22Rv1 (cell line): ENCODE results near the gene MTREX.

Experiments used
- H3K27ac ChIP-seq: fragments of 450-650 bp; 2 replicates; pipeline ENCODE4 v1.5.1; 2017
- ZFX ChIP-seq: fragments of 450-650 bp; IDR thresholded peaks from 2 replicates; pipeline ENCODE4 v1.6.1; 2017; ENCODE audit warnings: antibody characterized with exemption, borderline replicate concordance
- TF ChIP-seq, protein P1 (sequence below): fragments of 450-650 bp; IDR thresholded peaks from 2 replicates; pipeline ENCODE4 v1.5.1; 2017; ENCODE audit warnings: mild to moderate bottlenecking

Gene MTREX

DNA sequence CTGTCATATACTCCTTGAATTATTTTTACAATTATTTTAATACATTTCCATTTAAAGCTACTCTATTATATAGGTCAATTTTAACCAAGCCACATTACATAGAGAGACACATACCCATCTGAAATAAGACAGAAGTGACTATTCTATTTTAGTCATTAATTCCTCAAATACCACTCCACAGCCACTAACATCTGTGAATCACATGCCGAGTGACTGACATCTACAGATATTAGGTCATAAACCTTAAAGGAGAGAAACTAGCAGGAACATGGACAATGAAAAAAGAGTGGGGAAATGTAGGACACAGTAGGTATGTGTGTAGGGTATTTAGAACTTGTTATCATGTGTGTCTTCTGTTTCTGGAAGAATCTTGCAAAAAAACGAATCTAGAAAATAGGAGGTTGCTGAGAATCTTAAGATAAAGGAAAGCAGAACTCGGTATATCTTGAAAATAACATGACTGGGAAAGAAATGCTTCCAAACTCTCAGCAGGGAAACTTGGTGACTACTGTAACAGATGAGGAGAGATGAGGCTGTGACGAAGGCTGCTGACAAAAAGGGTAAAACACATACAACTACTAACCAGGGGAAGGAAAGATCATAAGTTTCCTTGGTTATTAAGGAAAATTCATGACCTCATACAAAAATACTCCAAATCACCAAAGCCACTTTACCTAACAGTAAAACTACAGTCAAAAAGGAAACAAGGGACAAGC is 142.4 kb downstream of the MTREX start:
- TF ChIP-seq ZFX: no peak
- TF ChIP-seq, protein P1, sequence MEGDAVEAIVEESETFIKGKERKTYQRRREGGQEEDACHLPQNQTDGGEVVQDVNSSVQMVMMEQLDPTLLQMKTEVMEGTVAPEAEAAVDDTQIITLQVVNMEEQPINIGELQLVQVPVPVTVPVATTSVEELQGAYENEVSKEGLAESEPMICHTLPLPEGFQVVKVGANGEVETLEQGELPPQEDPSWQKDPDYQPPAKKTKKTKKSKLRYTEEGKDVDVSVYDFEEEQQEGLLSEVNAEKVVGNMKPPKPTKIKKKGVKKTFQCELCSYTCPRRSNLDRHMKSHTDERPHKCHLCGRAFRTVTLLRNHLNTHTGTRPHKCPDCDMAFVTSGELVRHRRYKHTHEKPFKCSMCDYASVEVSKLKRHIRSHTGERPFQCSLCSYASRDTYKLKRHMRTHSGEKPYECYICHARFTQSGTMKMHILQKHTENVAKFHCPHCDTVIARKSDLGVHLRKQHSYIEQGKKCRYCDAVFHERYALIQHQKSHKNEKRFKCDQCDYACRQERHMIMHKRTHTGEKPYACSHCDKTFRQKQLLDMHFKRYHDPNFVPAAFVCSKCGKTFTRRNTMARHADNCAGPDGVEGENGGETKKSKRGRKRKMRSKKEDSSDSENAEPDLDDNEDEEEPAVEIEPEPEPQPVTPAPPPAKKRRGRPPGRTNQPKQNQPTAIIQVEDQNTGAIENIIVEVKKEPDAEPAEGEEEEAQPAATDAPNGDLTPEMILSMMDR: no peak
- H3K27ac ChIP-seq: no peak overlapping the region

DNA sequence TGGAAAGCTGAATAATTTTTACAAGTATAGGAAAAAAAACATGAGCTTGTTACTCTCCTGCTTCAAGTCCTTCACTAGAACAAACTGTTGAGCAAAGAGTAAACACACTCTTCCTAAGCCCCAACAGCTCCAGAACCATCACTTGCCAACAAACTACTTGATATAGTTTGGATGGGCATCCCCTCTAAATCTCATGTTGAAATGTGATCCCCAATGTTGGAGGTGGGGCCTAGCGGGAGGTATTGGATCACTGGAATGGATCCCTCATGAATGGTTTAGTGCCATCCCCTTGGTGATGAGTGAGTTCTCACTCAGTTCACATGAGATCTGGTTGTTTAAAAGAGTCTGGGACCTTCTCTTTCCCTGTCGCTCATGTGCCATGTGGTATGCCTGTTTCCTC is 144.2 kb downstream of the MTREX start:
- TF ChIP-seq, protein P1: no peak
- no peak for TF ChIP-seq ZFX
- H3K27ac ChIP-seq: no peak overlapping the region

DNA sequence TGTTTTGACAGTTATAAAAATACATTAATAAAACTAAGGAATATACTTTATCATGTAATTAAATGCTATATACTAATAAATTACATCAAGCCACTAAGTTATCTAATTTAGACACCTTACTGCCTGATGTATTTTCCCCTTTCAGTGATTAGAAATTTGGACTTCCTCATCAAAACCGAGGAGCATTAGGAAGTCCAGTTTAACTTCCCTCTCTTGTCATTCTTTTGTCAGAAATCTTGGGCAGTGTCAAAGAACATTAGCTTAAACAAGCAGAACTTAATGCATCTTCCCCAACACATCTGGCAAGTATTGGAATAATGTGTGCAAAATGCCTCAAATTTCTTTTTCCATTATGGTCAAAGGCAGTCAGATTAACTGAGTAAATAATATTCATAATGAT is 145.4 kb downstream of the MTREX start:
- TF ChIP-seq ZFX: no peak
- TF ChIP-seq, protein P1: no peak
- H3K27ac ChIP-seq: no peak overlapping the region

DNA sequence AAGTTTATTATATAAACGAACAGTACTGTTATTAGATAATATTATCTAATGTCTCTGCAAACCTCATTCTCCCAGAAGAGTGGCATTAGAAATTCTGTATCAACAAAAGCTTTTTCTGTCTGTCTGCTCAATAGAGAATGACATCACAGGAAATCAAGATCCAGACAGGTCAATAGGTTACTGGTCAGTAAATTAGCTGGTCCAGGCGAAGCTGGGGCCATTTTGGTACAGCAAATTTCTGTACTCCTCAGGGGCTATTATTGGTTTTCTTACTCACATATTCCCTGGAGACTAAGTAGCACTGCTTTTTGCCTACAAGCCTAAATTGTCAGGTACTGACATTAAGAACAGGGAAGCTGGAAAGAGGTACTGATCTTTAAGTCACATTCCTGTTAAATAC is 146.5 kb downstream of the MTREX start:
- TF ChIP-seq, protein P1: no peak
- TF ChIP-seq ZFX: no peak
- H3K27ac ChIP-seq: no peak overlapping the region

DNA sequence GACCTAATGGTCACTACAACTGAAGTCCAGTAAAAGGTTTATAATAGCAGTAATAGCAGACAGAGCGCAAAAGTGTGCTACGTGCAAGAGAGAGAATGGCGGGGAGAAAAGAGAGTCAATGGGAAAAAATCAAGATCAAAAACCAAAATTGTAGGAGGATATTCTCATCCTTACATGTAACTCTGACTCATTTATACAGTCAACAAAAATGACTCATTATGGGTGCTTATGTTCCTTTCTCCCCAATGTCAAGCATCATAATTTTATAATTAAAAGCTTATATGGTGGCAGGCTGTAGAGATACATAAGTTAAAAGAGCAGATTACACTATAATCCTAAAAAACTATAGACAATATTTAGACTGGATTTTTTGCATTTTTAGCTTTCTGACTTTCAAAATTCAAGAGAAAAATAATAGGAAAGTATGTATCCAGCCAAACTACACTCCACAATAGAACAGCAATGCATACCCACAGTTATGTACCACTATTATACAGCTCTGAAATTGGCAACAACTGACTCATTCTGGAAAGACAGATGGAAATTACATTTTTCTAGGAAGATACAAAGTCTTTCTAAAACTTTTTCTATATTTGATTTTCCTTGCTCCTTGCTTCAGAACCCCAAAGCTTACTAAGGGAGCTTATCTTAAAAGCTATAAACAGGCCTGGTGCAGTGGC is 148.6 kb downstream of the MTREX start:
- H3K27ac ChIP-seq: no peak overlapping the region
- TF ChIP-seq, protein P1: no peak
- no peak for TF ChIP-seq ZFX

DNA sequence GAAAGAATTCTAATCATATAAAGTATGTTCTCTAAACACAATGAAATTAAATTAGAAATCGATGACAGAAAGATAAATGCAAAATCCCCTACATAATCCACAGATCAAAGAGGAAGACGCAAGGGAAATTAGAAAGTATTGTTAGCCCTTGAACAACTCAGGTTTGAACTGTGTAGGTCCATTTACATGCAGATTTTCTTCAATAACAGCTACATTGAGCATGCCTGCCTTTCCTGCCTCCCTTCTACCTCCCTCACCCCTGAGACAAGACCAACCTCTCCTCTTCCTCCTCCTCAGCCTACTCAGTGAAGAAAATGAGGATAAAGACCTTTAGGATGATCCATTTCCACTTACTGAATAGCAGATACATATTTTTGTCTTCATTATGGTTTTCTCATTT is 151.8 kb downstream of the MTREX start:
- TF ChIP-seq ZFX: no peak
- TF ChIP-seq, protein P1: no peak
- H3K27ac ChIP-seq: no peak overlapping the region

DNA sequence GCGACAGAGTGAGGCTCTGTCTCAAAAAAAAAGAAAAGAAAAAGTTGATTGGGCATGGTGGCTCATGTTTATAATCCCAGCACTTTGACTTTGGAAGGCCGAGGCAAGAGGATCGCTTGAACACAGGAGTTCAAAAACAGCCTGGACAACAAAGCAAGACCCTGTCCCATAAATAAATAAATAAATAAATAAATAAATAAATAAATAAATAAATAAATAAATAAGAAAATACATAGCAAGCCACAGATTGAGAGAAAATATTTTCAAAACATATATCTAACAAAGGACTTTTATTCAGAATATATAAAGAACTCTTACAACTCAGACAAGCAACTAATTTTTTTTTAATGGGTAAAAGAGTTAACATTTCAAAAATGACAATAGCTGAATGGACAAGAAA is 155.8 kb downstream of the MTREX start:
- H3K27ac ChIP-seq: no peak overlapping the region
- TF ChIP-seq ZFX: no peak
- TF ChIP-seq, protein P1: no peak
